ENCODE measurements around the gene SSR3. TPM values are rescaled to one million over a fixed set of nuclear protein-coding genes. Genes with fewer than 3 reads are reported as not detected.
"Not testable (repeated sequence)": the region's sequence is repeated elsewhere in the genome, so short reads cannot be mapped to it uniquely, and the experiment has no call there.

The SSR3 gene
- total RNA-seq, 1 donor from 2014 or later = 377 TPM

DNA sequence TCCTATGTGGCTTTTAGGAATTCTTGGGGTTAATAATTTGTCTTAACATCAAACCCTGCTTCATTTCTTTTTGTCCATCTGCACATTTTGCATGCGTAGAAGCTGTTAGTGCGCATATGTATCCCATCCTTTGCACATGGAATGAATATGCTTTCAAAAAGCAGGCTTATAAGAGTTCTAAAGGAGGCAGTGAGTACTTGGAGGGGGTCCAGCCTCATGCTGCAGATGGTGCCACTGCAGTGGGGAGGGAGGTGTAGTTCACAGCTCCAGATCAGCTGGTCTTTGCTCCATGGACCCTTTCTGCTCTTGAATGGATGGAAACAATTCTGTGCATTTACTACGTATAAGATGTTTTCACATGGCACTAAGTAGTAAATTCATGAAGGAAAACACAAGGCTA, 20.7 kb upstream of the SSR3 start:
- TF ChIP-seq, protein P1, sequence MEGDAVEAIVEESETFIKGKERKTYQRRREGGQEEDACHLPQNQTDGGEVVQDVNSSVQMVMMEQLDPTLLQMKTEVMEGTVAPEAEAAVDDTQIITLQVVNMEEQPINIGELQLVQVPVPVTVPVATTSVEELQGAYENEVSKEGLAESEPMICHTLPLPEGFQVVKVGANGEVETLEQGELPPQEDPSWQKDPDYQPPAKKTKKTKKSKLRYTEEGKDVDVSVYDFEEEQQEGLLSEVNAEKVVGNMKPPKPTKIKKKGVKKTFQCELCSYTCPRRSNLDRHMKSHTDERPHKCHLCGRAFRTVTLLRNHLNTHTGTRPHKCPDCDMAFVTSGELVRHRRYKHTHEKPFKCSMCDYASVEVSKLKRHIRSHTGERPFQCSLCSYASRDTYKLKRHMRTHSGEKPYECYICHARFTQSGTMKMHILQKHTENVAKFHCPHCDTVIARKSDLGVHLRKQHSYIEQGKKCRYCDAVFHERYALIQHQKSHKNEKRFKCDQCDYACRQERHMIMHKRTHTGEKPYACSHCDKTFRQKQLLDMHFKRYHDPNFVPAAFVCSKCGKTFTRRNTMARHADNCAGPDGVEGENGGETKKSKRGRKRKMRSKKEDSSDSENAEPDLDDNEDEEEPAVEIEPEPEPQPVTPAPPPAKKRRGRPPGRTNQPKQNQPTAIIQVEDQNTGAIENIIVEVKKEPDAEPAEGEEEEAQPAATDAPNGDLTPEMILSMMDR (IDR thresholded peaks at IDR 0.05) = no peak
- Mint-ChIP-seq H3K27me3 (ENCODE audit: low read depth) (peaks cover 4% of the 10 kb centered on the region), H3K36me3 (ENCODE audit: low read depth) (no peaks in the 10 kb centered on the region), H3K4me3 (ENCODE audit: unreplicated experiment) (no peak overlapping the region), H3K27ac (ENCODE audit: unreplicated experiment) (no peak overlapping the region), H3K9me3 (ENCODE audit: low read depth) (no peaks in the 10 kb centered on the region), H3K4me1 (ENCODE audit: low read depth) (no peaks in the 10 kb centered on the region)
- no peak for DNase-seq (ENCODE audit: low spot score)

DNA sequence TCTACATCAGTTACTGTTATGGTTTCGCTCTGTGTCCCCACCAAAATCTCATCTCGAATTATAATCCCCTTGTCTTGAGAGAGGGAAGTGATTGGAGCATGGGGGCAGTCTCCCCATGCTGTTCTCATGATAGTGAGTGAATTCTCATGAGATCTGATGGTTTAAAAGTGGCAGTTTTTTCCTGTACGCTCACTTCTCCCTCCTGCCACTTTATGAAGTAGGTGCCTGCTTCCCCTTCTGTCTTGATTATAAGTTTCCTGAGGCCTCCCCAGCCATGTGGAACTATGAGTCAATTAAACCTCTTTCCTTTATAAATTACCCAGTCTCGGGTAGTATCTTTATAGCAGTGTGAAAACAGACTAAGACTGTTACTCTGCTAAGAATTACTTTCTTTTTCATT, 15.0 kb upstream of the SSR3 start:
- H3K4me1 Mint-ChIP-seq (ENCODE audit: low read depth); H3K27ac Mint-ChIP-seq (ENCODE audit: unreplicated experiment); H3K9me3 Mint-ChIP-seq (ENCODE audit: low read depth); H3K36me3 Mint-ChIP-seq (ENCODE audit: low read depth); DNase-seq (ENCODE audit: low spot score); H3K4me3 Mint-ChIP-seq (ENCODE audit: unreplicated experiment); H3K27me3 Mint-ChIP-seq (ENCODE audit: low read depth): not testable (repeated sequence)

DNA sequence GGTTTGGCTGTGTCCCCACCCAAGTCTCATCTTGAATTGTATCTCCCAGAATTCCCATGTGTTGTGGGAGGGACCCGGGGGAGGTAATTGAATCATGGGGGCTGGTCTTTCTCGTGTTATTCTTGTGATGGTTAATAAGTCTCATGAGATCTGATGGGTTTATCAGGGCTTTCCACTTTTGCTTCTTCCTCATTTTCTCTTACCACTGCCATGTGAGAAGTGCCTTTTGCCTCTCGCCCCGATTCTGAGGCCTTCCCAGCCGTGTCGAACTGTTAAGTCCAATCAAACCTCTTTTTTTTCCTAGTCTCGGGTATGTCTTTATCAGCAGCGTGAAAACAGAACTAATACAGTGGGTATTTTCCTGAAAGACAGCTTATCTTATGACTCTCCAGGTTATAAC, 14.1 kb upstream of the SSR3 start:
- H3K4me3 Mint-ChIP-seq (ENCODE audit: unreplicated experiment); H3K27ac Mint-ChIP-seq (ENCODE audit: unreplicated experiment); H3K36me3 Mint-ChIP-seq (ENCODE audit: low read depth); H3K9me3 Mint-ChIP-seq (ENCODE audit: low read depth); H3K27me3 Mint-ChIP-seq (ENCODE audit: low read depth); H3K4me1 Mint-ChIP-seq (ENCODE audit: low read depth); DNase-seq (ENCODE audit: low spot score): not testable (repeated sequence)

DNA sequence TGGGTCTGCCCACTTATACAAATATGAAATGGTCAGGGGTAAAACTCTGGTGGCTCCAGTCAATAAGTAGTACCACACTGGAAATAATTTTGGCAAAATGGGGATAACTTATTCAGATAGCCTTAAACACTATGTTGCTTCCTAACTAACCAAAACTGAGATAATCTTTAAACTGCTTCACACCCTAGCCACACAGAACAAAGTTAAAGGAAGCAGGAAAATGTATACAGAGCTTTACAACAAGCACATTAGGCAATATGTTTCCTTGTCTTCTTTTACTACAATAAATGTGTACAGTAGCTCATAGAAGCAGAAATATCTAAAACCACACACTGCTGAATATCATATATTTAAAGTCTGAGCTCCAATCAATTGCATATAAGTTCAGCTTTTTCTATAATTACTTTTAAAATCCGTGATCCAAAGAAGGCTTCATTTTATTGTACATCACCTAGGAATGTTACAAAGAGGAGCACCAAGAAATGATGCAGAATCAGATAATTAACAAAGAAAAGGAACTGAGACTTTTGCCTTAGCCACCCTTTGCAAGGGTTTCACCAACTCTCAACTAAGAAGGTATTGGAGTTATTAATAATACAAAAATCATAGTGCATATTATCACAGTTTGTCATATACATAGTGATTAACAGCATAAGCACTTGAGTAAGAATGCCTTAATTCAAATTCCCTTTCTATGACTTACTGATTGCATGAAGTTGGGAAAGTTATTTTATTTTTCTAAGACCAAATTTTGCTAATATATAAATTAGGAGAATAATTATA, 9.2 kb upstream of the SSR3 start:
- no peaks in the 10 kb centered on the region for H3K27me3 Mint-ChIP-seq (ENCODE audit: low read depth)
- TF ChIP-seq, protein P1 (IDR thresholded peaks at IDR 0.05) = no peak
- H3K4me1 Mint-ChIP-seq (ENCODE audit: low read depth) = no peaks in the 10 kb centered on the region
- no peak for DNase-seq (ENCODE audit: low spot score)
- no peak overlapping the region for H3K4me3 Mint-ChIP-seq (ENCODE audit: unreplicated experiment)
- H3K36me3 Mint-ChIP-seq (ENCODE audit: low read depth) = no peaks in the 10 kb centered on the region
- H3K9me3 Mint-ChIP-seq (ENCODE audit: low read depth) = no peaks in the 10 kb centered on the region
- no peak overlapping the region for H3K27ac Mint-ChIP-seq (ENCODE audit: unreplicated experiment)

DNA sequence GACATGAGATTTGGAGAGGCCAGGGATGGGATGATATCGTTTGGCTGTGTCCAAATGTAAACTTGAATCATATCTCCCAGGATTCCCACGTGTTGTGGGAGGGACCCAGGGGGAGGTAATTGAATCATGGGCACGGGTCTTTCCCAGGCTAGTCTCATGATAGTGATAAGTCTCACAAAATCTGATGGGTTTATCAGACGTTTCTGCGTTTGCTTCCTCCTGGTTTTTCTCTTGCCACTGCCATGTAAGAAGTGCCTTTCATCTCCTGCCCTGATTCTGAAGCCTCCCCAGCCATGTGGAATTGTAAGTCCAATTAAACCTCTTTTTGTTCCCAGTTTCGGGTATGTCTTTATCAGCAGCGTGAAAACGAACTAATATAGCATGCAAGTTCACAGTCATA, 7.6 kb upstream of the SSR3 start:
- DNase-seq (ENCODE audit: low spot score); H3K36me3 Mint-ChIP-seq (ENCODE audit: low read depth); H3K4me1 Mint-ChIP-seq (ENCODE audit: low read depth); H3K27ac Mint-ChIP-seq (ENCODE audit: unreplicated experiment); H3K9me3 Mint-ChIP-seq (ENCODE audit: low read depth); H3K27me3 Mint-ChIP-seq (ENCODE audit: low read depth); H3K4me3 Mint-ChIP-seq (ENCODE audit: unreplicated experiment): not testable (repeated sequence)

DNA sequence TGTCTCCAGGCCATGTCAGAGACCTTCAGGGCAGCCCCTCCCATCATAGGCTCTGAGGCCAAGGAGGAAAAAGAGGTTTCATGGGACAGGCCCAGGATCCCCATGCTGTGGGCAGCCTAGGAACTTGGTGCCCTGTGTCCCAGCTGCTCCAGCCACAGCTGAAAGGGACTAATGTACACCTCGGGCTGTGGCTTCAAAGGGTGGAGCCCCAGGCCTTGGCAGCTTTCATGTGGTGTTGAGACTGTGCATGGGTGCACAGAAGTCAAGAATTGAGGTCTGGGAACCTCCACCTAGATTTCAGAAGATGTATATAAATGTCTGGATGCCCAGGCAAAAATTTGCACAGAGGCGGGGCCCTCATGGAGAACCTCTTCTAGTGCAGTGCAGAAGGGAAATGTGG, 6.6 kb upstream of the SSR3 start:
- no peak overlapping the region for H3K4me3 Mint-ChIP-seq (ENCODE audit: unreplicated experiment)
- no peaks in the 10 kb centered on the region for H3K4me1 Mint-ChIP-seq (ENCODE audit: low read depth)
- no peak overlapping the region for H3K27ac Mint-ChIP-seq (ENCODE audit: unreplicated experiment)
- TF ChIP-seq, protein P1 (IDR thresholded peaks at IDR 0.05) = no peak
- H3K9me3 Mint-ChIP-seq (ENCODE audit: low read depth) = no peaks in the 10 kb centered on the region
- no peaks in the 10 kb centered on the region for H3K27me3 Mint-ChIP-seq (ENCODE audit: low read depth)
- no peak for DNase-seq (ENCODE audit: low spot score)
- H3K36me3 Mint-ChIP-seq (ENCODE audit: low read depth) = no peaks in the 10 kb centered on the region

DNA sequence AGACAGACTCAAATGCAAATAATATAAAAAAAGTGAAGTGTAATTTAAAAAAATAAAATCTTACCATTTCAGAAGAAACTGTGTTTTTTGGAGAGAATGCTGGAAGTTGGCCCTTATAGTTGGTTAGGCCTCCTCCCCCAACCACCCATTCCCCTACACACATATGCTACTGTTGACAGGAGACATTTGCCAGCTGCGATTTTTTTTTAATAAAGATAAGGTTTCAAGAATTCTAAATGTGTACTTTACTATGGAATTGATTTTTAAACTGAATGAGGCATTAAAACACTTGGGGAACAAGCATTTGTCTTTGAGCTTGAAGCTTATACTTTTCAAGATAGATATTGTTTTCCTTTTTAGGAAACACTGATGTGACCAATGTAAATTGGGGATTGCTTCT, 4.4 kb upstream of the SSR3 start:
- Mint-ChIP-seq H3K4me1 (ENCODE audit: low read depth) (peaks cover 8% of the 10 kb centered on the region), H3K9me3 (ENCODE audit: low read depth) (no peaks in the 10 kb centered on the region), H3K36me3 (ENCODE audit: low read depth) (no peaks in the 10 kb centered on the region), H3K27ac (ENCODE audit: unreplicated experiment) (no peak overlapping the region), H3K27me3 (ENCODE audit: low read depth) (no peaks in the 10 kb centered on the region), H3K4me3 (ENCODE audit: unreplicated experiment) (no peak overlapping the region)
- TF ChIP-seq, protein P1 (IDR thresholded peaks at IDR 0.05) = no peak
- no peak for DNase-seq (ENCODE audit: low spot score)

All from chondrocyte (in vitro differentiated cells).